Astrocyte (in vitro differentiated cells and primary cell): Measurements from ENCODE around the gene TAF1L.

Experiments used
- EZH2 ChIP-seq: IDR thresholded peaks from 2 replicates; pipeline ENCODE4 v1.6.1; 2012; ENCODE audit warnings: mild to moderate bottlenecking, low read length, inconsistent platforms; ENCODE audit not compliant: insufficient read depth
- TF ChIP-seq, protein P1 (sequence below): IDR thresholded peaks from 2 replicates; pipeline ENCODE4 v1.5.1; 2011; ENCODE audit warnings: low read depth, mild to moderate bottlenecking, inconsistent platforms, low read length, moderate library complexity; ENCODE audit not compliant: insufficient read depth

DNA sequence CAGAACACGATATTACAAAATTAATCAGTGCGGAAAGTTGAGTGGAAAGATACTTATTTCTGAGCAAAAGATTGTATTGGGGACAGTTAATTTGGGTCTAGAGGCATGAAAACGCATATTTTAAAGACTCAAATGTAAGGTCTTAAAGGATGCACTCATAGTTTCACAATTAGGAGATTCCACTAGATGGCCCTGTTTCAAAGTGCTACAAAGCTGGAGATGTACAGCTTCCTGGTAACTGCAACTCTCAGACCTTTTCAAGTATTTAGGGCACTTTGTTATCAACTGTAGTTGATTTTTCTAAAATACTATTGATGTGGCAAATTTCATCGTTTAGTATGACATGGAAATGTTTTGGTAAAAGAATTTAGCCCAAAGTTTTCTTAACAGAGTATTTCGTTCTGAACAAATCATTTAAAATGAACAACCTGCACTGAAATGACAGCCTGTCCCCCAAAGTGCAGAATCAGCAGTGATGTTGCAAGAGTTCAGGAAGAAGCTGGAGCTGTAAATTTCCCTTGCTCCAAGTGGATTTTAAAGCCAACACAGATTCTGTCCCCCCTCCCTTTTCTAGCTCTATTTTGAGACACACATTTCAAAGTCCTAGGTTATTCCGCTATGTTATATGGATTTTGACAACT is 46.3 kb downstream of the TAF1L start:
- TF ChIP-seq, protein P1, sequence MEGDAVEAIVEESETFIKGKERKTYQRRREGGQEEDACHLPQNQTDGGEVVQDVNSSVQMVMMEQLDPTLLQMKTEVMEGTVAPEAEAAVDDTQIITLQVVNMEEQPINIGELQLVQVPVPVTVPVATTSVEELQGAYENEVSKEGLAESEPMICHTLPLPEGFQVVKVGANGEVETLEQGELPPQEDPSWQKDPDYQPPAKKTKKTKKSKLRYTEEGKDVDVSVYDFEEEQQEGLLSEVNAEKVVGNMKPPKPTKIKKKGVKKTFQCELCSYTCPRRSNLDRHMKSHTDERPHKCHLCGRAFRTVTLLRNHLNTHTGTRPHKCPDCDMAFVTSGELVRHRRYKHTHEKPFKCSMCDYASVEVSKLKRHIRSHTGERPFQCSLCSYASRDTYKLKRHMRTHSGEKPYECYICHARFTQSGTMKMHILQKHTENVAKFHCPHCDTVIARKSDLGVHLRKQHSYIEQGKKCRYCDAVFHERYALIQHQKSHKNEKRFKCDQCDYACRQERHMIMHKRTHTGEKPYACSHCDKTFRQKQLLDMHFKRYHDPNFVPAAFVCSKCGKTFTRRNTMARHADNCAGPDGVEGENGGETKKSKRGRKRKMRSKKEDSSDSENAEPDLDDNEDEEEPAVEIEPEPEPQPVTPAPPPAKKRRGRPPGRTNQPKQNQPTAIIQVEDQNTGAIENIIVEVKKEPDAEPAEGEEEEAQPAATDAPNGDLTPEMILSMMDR = peak; percentile 69
- no peak for TF ChIP-seq EZH2
